Heart right ventricle (tissue), 16 donors: Measurements from ENCODE around the gene PP2D1. TPM values are rescaled to one million over a fixed set of nuclear protein-coding genes. Genes with fewer than 3 reads are reported as not detected.

ENCODE experiments used
- ATAC-seq, 8 donors: fragments of 200-7000 bp; cut with Tn5 transposase; one replicate each; pipeline ENCODE4 v1.9.1; 2020; ENCODE audit warnings: mild to moderate bottlenecking in 8 of 8, moderate library complexity in 8 of 8, moderate number of reproducible peaks in 1 of 8
- DNase-seq, 2 donors: peaks; one replicate each; pipeline ENCODE4 v3.0.0-alpha.2; 2020
- H3K27ac ChIP-seq, 10 donors: fragments of 200-600 bp; sonication (generic) in 2 of 10; one replicate each; pipeline versions ENCODE4 v1.5.0 to v1.8.0; 2020 to 2022; ENCODE audit warnings: mild to moderate bottlenecking in 3 of 10
- H3K27me3 ChIP-seq, 7 donors: fragments of 200-600 bp; one replicate each; pipeline ENCODE4 v1.8.0; 2021 to 2022; ENCODE audit warnings: mild to moderate bottlenecking in 2 of 7
- H3K36me3 ChIP-seq, 9 donors: fragments of 200-600 bp; sonication (generic) in 1 of 9; one replicate each; pipeline versions ENCODE4 v1.5.0 to v1.8.0; 2020 to 2022; ENCODE audit warnings: mild to moderate bottlenecking in 2 of 9
- H3K4me1 ChIP-seq, 9 donors: fragments of 200-600 bp; sonication (generic) in 1 of 9; one replicate each; pipeline versions ENCODE4 v1.5.0 to v1.8.0; 2020 to 2022; ENCODE audit warnings: mild to moderate bottlenecking in 4 of 9
- H3K4me3 ChIP-seq, 10 donors: fragments of 200-600 bp; sonication (generic) in 2 of 10; one replicate each; pipeline versions ENCODE4 v1.5.0 to v1.8.0; 2020 to 2022; ENCODE audit warnings: mild to moderate bottlenecking in 7 of 10, moderate library complexity in 2 of 10
- H3K9me3 ChIP-seq, 11 donors: fragments of 200-600 bp in 10 of 11; sonication (generic) in 2 of 11; one replicate each; pipeline versions ENCODE4 v1.5.0 to v1.8.0; 2013 to 2022; ENCODE audit warnings: mild to moderate bottlenecking in 2 of 11, control low read depth in 1 of 11, moderate library complexity in 1 of 11
- CTCF ChIP-seq, 9 donors: fragments of 200-600 bp; sonication (generic) in 2 of 9; IDR thresholded peaks; one replicate each; pipeline versions ENCODE4 v1.5.0 to v1.8.0; 2021 to 2022; ENCODE audit warnings: antibody characterized with exemption in 9 of 9, mild to moderate bottlenecking in 5 of 9, moderate library complexity in 1 of 9
- WGBS, 2 donors: extraction: QIAGEN DNeasy Blood & Tissue Kit; methylation state at CpG; one replicate each; pipeline ENCODE4 v1.1.7; 2013; ENCODE audit warnings: inconsistent platforms in 1 of 2; 5-methylcytosine and 5-hydroxymethylcytosine counted together
- intact Hi-C, 10 donors: fragments of 100-400 bp; cut with DNase I; formaldehyde crosslinking; loops; one replicate each; pipeline versions ENCODE4 v1.11.1 to v1.14.2; 2022
- polyA plus RNA-seq, 2 donors: library from polyadenylated mRNA; stranded (reverse); fragments of 200-250 nt; gene quantifications; one replicate each; pipeline ENCODE4 v1.2.3, GENCODE V29; 2013
- total RNA-seq, 10 donors: library from RNA; stranded (reverse); fragmentation: NEBNext Ultra II Directional in 3 of 10; extraction: Animal tissue kit (Norgen Biotek cat#: 25700) in 3 of 10; gene quantifications; one replicate each; pipeline versions ENCODE4 v1.2.1 to v1.2.4, GENCODE V29; 2021 to 2023
- donor health status: Arrhythmogenic right ventricular cardiomyopathy.
- donor health status: ischemic (EF 13 %, LVEDD 7.1; RV severe dilation, severe dysfunction).
- donor health status: healthy with polysubstance abuse.
- donor health status: DM: no; HTN: yes; CAD: no.
- donor health status: DM: no; HTN: no; CAD: no.
- donor health status: ischemic (EF 25% LVEDD 6.9; RV normal size, moderate dysfunction).
- donor health status: ischemic (EF 25% LVEDD 5.7; RV mildly dilated, moderate dysfunction).
- donor health status: healthy.
- donor health status: DM: yes; HTN: yes; CAD: no.
- donor health status: Ischemic cardiomyopathy.
- donor health status: ischemic (EF 35%, LVEDD 5.7; RV mildly dilated, moderate dysfunction).
- donor health status: nonischemic (EF 11% LVEDD 7.7; RV severe dilation, severe dysfunction).
- donor health status: DM: yes; HTN: yes; CAD: no.
- donor health status: PGD.
- donor health status: ischemic (EF 29% LVEDD 5.4; RV normal size, mild dysfunction).
- donor health status: nonischemic (EF 23%, LVEDD 6.1; RV moderate dilation, normal function).

Gene PP2D1
- total and polyA plus RNA-seq, 12 donors: not detected

- WGBS, 2 donors: 48 to 56% methylated on average over 3 of the region's 3 CpGs
- Histone ChIP-seq H3K4me1 (peaks cover 0 to 48% (median 21%) of the 10 kb centered on the region in 9 donors), H3K27me3 (no peaks in the 10 kb centered on the region), H3K27ac (no peak overlapping the region), H3K4me3 (no peak overlapping the region), H3K36me3 (peaks cover 0 to 46% (median 22%) of the 10 kb centered on the region in 9 donors), H3K9me3 (no peaks in the 10 kb centered on the region)
- TF ChIP-seq CTCF (IDR thresholded peaks at IDR 0.05): no peak
- DNase-seq (no peak), ATAC-seq (no peak)
- intact Hi-C loops: no loop called here
These were observed 40.0 kb downstream of the PP2D1 start for GRCh38 chr3:19972054-19972453.

- intact Hi-C loops: no loop called here
- peak overlapping the region in 2 of 10 donors; percentile 1 to 42 for H3K27ac ChIP-seq
- peaks cover 0 to 29% (median 10%) of the 10 kb centered on the region in 9 donors for H3K36me3 ChIP-seq
- no peaks in the 10 kb centered on the region for H3K9me3 ChIP-seq
- DNase-seq (no peak), ATAC-seq (peak in 5 of 8 donors; percentile 53 to 81 (median 75))
- peaks cover 0 to 54% (median 32%) of the 10 kb centered on the region in 9 donors for H3K4me1 ChIP-seq
- no peak overlapping the region for H3K4me3 ChIP-seq
- TF ChIP-seq CTCF (IDR thresholded peaks at IDR 0.05): no peak
- no peaks in the 10 kb centered on the region for H3K27me3 ChIP-seq
- WGBS, 2 donors: 29 to 59% methylated on average over 8 of the region's 8 CpGs
These were observed 41.7 kb downstream of the PP2D1 start for GRCh38 chr3:19970327-19970726.

GRCh38 chr3:19967812-19968211, 44.3 kb downstream of the PP2D1 start:
- no peak overlapping the region for H3K4me3 ChIP-seq
- H3K27me3 ChIP-seq: no peaks in the 10 kb centered on the region
- no peak overlapping the region for H3K27ac ChIP-seq
- TF ChIP-seq CTCF (IDR thresholded peaks at IDR 0.05): no peak
- WGBS, 2 donors: 70 to 72% methylated on average over 4 of the region's 4 CpGs
- no peaks in the 10 kb centered on the region for H3K9me3 ChIP-seq
- H3K4me1 ChIP-seq: peaks cover 0 to 53% (median 37%) of the 10 kb centered on the region in 9 donors
- H3K36me3 ChIP-seq: peaks cover 0 to 9% (median 0%) of the 10 kb centered on the region in 9 donors
- ATAC-seq (no peak), DNase-seq (no peak)
- intact Hi-C loops: loop anchor here in 1 of 10 donors (10.0 kb wide), 1 partner anchor 67 kb away; no protein-coding TSS in a partner anchor

GRCh38 chr3:19967208-19967607, 44.9 kb downstream of the PP2D1 start:
- Histone ChIP-seq H3K36me3 (peaks cover 0 to 7% (median 0%) of the 10 kb centered on the region in 9 donors), H3K4me1 (peaks cover 0 to 53% (median 41%) of the 10 kb centered on the region in 9 donors), H3K27me3 (no peaks in the 10 kb centered on the region), H3K4me3 (no peak overlapping the region), H3K27ac (no peak overlapping the region), H3K9me3 (no peaks in the 10 kb centered on the region)
- DNase-seq: no peak
- WGBS, 2 donors: 88 to 91% methylated on average over 6 of the region's 6 CpGs
- intact Hi-C loops: loop anchor here in 1 of 10 donors (10.0 kb wide), 1 partner anchor 68 kb away; no protein-coding TSS in a partner anchor
- ATAC-seq: no peak
- TF ChIP-seq CTCF (IDR thresholded peaks at IDR 0.05): no peak
